CD4-positive, alpha-beta T cell treated with Interleukin-17A for 4 hours (primary cell): ENCODE measurements around the gene ADAM11.
"Not testable (repeated sequence)": the region's sequence is repeated elsewhere in the genome, so short reads cannot be mapped to it uniquely, and the experiment has no call there.

ENCODE experiments used
- DNase-seq: peaks from one replicate; pipeline ENCODE4 v3.0.0-alpha.2; 2020; ENCODE audit warnings: mixed read lengths

ADAM11 gene

GRCh38 chr17:44758414-44759085 is at the start of gene ADAM11:
TSS of gene ADAM11 (plus strand) at chr17:44758988. CDS start at chr17:44759200, 212 bp downstream.
- DNase-seq: no peak

- DNase-seq: no peak
Measured at GRCh38 chr17:44719444-44719843, 39.3 kb upstream of the ADAM11 start.

DNA sequence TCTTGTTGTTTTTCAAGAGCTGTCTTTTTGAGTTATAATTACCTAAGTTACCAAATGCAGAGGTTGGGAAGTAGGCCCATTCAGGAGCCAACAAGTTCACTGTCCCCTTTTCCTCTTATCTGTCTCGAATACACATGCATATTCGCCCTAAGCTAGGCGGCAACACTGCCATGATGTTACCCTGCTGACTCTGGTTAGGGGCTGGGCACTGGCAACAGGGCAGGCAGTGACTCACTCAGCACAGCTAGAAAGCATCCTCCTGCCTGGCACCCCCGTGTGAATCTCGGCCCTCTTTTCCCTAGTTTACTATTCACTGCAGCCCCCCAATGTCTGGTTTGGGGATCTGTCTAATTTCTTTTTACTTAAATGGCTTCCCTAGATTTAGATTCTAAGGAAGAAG is 36.5 kb upstream of the ADAM11 start:
- DNase-seq: no peak

DNA sequence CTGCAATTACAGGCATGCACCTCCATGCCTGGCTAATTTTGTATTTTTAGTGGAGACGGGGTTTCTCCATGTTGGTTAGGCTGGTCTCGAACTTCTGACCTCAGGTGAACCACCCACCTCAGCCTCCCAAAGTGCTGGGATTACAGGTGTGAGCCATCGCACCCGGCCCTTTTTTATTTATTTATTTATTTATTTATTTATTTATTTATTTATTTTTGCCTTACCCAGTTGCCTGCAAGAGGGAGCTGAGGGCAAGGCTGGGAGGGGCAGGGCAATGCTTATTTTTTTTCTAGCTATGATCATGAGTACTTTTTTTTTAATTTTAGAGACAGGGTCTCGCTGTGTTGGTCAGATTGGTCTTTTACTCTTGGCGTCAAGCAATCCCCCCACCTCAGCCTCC is 32.7 kb upstream of the ADAM11 start:
- DNase-seq: not testable (repeated sequence)

DNA sequence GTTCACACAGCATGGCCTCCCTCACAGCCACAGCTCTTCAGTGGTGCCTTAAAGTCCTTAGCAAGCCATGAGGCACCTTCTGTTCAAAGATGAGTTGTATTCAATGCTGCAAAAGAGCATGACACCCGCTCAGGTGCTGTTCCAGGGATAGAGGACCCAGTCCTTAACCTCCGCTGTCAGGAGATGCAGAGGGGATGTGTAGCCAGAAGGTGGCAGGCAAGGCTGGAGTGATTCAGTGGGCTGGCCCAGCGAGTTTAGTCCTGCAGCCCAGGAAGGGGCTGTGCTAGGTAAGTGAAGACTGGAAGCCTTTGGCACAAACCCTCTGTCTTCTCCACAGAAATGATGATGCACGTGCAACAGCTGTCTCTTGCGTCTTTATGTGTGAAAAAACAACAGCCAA is 25.0 kb upstream of the ADAM11 start:
- no peak for DNase-seq

GRCh38 chr17:44734272-44734671 is 24.5 kb upstream of the ADAM11 start:
- DNase-seq: no peak

DNA sequence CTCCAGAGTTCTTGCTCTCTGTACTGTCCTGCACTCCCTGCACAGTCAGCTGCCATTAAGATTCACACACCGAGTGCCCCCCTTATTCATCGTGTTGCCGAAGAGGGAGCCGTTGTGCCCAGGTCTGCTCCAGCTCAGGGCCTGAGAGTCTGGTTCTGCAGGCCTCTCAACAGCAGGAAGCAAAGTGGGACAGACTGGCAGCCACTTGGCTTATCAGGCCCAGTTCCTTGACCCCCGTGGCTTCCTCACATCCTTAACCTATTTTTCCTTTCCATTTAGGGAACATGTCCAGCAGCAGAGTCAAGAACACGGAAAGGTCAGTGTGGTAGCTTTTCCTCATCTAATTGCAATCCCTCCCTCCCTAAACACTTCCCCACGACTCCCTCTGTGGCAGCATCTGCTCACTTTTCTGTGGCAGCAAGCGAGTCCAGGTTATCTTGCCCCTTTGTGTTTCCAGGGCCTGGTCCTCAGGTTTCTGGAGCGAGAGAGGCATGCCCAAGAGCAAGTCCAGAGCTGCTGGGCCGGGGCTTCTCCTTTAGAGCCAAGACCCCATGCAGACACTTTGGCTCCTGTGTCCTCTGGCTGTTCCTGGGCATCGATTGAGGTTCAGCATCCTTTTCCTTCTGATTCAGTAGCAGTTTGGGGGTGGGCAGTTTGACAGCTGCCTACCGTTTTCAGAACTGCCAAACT is 22.1 kb upstream of the ADAM11 start:
- no peak for DNase-seq

DNA sequence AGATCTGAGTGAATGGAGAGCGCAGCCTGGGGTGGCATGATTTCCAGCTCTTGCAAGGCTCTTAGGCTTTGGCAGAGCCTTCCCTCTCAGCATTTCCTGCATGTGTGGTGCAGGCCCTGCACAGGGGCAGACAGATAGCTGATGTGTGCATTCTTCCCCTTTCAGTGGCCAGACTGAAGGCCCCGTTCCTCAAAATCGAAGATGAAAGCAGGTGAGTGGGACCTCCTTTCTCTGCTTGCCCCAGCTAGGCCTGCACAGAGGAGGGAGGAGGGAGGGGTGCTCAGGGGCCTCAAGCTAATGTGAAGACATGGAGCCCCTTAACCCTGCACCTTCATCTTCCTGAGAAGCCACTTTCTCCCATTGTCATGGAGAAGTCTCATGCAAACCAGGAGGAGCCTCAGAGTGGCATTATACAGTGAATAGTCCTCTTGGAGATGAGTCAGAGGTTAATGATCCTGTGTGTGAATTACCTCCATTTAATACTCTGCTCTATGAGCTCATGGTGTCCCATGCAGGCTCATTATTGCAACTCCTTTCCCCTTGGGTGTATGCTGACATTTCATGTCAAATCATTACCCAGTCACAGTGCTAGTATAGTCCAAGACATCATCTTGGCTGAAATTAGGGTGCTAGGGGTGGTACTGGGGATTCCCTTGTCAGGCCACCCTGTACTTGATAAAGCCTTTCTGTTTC is 20.4 kb upstream of the ADAM11 start:
- DNase-seq: no peak

DNA sequence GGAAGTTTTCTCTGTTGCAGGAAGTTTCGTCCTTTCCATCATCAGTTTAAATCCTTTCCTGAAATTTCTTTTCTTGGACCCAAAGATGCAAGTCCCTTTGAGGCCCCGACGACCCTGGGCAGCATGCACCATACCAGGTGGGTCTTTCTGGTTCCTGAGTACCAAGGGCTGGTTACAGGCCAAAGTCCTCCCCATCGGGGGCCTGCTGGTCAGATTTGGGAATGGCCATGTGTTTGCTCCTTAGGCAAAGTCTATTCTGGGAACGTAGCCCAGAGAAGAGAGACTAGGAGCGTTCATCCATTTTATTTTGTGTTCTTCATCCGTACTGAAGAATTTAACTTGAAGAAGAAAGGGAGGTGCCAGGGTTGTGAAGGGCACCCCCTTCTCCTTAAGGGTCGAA is 17.5 kb upstream of the ADAM11 start:
- no peak for DNase-seq

- no peak for DNase-seq
Measured at GRCh38 chr17:44745301-44745700, 13.5 kb upstream of the ADAM11 start.

DNA sequence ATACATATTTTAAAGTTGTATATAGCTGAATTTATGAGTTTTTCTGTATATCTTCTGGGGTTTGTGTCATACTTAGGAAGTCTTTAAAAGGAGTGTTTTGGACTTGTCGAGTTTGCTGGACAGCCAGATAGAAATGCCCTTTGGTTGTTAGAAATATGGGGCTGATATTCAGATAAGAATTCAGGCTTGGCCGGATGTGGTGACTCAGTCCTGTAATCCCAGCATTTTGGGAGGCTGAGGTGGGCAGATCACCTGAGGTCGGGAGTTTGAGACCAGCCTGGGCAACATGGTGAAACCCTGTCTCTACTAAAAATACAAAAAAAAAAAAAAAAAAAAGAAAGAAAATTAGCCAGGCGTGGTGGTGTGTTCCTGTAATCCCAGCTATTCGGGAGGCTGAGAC is 13.1 kb upstream of the ADAM11 start:
- not testable (repeated sequence) for DNase-seq

DNA sequence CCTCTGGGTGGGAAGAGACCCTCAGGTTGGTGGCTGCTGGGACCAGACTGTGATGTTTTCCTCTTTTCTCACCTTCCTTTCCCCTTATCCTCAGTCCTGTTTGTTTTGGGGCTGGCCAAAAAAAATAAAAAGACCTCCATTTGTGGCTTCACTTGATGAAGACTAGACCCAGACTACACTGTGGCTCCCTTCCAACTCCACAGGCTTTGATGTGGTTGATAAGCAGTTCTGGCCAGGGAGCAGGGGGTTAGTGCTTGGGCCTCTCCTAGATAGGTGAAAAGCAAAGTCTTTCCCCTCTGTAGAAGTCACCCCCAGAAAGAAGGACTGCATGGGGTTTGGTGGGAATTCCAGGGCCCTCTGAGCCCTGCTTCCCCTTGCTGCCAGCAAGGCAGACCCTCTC is 11.2 kb upstream of the ADAM11 start:
- no peak for DNase-seq

DNA sequence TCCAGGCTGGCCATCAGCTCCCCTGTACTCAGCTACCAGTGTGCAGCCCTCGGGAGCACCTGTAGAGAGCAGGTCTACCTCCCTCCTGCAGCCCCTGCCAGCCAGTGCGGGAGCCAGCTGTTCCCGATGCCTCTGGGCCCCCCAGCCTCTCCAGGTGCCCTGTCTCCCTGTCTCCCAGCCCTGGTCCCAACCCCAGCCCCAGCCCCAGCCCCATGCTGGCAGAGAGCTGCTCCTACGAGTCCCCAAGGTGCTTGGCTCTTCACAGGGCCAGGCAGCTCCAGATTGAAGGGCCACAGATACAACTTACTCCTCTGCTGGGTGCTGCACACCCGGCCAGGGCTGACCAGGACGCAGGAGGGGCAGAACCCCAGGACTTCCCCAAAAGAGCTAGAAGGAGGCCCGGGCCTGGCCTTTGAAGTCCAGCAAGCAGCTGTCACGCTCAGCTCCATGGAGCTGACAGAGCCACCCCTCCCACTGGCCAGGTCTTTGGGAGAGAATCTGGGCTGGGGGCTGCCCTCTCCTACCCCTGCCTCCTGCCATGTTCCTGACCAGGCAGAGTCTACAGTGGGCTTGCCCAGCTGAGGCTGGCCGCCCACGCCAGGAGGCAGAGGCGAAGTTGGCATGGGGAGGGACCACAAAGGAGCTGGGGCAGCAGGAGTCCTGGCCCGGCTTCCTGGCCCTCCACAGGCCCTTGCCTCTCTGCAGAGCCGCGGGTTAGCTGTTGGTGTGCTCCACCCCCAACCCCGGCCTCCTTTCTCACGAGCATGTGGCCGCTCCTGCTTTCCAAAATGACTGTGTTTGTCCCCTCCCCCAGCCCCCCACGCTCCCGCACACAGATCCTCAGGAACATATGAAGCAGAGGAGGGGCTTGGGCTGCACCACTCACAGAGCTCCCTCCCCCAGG is 9.5 kb upstream of the ADAM11 start:
- DNase-seq: no peak

DNA sequence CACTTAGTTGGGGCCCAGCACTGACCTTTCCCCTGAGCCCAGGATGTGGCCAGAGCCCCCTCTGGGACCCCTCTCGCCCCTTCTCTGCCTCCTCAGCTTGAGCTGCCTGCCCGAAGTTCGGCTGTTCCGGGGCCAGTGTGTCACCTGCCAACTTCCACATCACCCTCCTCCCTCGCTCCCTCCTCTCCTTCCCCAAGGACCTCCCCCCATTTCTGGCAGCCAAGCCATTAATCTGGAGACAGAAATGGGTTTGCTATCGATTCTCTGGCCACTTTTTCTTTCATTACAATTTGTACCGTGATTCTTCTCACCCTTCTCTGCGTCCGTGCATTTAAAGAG is 8.8 kb upstream of the ADAM11 start:
- no peak for DNase-seq

DNA sequence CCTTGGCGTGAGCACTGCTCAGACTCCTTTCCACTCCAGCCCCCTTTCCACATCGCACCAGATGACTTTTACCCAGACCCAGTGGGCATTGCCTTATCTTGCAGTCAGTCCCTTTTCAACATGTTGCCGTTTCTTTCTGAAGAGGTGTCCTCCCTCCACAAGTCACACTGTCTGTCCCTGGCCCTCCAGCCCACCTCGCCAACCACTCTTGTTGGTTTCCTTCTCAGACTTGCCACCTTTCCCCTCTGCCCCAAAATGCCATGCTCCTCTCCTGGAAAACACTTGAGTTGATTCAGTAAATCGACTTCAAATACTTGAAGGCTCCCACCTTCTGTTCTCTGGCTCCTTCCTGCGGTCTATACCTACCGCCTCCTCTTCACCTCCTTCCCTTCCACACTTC is 7.5 kb upstream of the ADAM11 start:
- DNase-seq: no peak

DNA sequence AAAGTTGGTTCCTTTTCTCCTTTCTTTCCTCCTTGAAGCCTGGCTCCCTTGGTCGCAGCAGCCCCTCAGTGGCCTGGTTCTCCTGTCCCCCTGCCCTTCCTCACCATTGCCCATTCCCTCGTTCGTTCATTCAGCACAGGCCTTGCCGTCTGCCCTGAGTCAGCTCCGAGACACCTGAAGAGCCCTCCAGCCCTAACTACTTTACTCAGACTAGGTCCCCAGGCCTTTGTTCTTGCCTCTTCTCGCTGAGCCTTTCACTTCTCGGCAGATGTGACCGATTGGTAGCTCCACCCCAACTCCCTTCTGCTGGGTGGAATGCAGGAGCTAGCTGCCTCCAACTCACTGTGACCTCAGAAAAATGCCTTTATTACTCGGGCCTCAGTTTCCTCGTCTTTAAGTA is 7.0 kb upstream of the ADAM11 start:
- no peak for DNase-seq

DNA sequence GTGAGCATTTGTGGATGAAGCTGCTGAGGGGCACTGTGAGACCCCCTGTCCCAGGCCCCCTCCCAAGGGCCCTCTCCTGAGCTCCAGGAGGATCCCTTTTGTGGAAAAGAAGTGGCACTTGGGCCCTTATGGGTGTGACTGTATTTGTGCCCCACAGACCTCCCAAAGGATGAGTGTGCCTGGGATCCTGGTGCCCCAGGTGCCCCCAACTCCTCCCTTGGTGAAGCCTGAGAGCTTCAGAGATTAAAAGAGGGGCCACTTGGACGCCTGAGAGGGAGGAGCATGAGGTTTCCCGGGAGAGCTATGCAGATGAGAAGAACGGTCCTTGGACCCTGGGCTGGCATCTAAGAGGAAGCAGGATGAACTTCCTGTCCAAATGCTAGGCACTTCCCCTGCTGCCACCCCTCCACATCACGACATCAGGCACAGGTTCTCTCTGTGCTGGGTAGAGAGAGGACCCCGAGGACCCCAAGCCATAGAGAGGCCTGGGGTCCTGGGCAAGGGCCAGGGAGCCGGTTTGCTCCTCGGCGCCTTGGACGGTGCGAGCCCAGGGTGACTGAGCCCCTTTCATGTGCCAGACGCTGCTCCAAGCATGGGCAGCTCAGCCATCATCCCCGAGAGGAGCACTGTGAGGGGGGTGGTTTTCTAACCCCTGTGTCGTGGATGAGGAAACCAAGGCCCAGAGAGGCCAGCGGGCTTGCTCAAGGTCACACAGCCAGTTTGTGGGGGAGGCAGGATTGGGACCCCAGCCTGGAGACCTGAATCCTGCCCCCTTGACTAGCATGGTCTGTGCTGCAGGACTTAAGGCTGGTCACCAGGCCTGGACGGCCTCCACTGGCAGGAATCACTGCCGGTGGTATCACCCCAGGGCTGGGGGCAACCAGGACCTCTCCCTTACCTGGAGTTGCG is 5.6 kb upstream of the ADAM11 start:
- no peak for DNase-seq

DNA sequence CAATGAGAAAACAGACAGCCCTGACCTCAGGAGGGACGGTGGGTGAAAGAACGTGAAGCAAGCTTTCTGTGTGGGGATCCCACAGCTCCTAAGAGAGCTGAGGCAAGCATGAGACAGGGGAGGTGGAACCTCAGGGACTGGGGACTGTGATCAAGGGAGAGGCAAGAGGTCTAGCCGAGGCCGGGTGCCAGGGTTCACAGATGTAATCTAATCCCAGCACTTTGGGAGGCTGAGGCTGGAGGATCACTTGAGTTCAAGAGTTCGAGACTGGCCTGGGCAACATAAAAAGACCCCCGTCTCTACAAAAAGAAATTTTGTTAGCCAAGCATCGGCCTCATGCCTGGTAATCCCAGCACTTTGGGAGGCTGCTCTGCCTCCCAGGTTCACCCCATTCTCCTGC is 4.5 kb upstream of the ADAM11 start:
- DNase-seq: no peak

- DNase-seq: not testable (repeated sequence)
Measured at GRCh38 chr17:44755180-44755579, 3.6 kb upstream of the ADAM11 start.

DNA sequence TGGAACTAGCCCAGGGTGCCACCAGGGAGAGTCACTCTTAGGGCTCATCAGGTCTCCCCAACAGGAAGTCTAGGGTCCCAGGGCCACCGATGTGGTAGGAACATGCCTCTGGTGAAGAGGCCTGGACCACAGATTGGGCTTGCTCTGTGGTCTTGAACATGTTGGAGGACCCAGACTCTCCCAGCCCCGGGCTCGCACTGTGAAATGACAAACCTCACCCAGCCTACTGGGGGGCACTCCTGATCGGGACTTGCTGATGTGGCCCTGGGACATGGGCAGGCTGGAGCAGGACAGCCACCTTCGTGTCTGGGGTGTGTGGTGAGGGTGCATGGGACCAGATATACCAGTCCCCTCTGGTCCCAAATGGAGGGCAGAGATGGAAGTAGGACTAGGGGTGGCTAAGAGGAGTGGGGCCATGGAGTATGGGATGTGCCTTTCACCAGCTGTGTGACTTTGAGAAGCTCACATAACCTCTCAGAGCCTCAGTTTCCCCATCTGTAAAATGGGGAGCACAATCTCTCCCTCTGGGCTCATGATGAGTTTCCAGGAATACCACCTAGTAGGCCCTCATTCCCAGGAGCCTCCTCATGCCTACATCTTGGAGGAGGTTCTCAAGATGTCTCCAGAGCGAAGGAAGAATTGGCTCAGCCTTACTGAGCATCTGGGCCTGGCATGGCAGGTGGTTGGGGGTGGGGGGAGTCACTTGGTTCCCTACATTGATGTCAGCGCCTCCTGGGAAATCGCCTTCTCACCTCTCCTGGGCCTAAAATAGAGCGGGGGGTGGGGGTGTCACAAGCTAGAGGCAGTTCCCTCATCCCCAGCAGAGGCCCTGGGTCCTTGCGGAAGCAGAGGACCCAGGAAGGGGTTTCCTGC is 1.5 kb upstream of the ADAM11 start:
- DNase-seq: no peak

GRCh38 chr17:44757918-44758413 is 822 bp upstream of the ADAM11 start:
- DNase-seq: no peak
